K562 (cell line): Measurements from ENCODE around the gene KAZN. TPM values are rescaled to one million over a fixed set of nuclear protein-coding genes. Genes with fewer than 3 reads are reported as not detected.
A peak's percentile ranks its signal among the peaks of the same experiment; 100 is the strongest.

ENCODE experiments used
- BACH1 ChIP-seq: fragments of 200-800 bp; sonication (Bioruptor generic); IDR thresholded peaks from 2 replicates; pipeline ENCODE4 v1.6.1; 2016; ENCODE audit warnings: missing genetic modification characterization, missing compliant biosample characterization
- CTCFL ChIP-seq: IDR thresholded peaks from 2 replicates; pipeline ENCODE4 v1.6.1; 2011; ENCODE audit warnings: borderline replicate concordance, low read depth, mild to moderate bottlenecking, moderate library complexity, low read length; ENCODE audit not compliant: insufficient read depth, poor library complexity, severe bottlenecking
- DACH1 ChIP-seq: fragments of 450-650 bp; IDR thresholded peaks from 2 replicates; pipeline ENCODE4 v1.6.1; 2018; ENCODE audit not compliant: partially characterized antibody
- HMG20B ChIP-seq: fragments of 250-450 bp; sonication (Bioruptor Pico); IDR thresholded peaks from 2 replicates; pipeline ENCODE4 v1.5.0; 2021; ENCODE audit warnings: mild to moderate bottlenecking
- KLF6 ChIP-seq: fragments of 250-450 bp; sonication (Bioruptor Pico); IDR thresholded peaks from 2 replicates; pipeline ENCODE4 v1.4.0; 2020; ENCODE audit warnings: mild to moderate bottlenecking, moderate library complexity, borderline replicate concordance
- MEF2D ChIP-seq: conservative IDR thresholded peaks from 2 replicates; pipeline ENCODE4 v1.6.1; 2016; ENCODE audit warnings: low read depth, missing genetic modification characterization, missing compliant biosample characterization
- MXD1 ChIP-seq: fragments of 250-450 bp; sonication (Bioruptor Pico); IDR thresholded peaks from 2 replicates; pipeline ENCODE4 v1.8.0; 2021; ENCODE audit warnings: borderline replicate concordance, mild to moderate bottlenecking, moderate library complexity; ENCODE audit not compliant: poor library complexity, severe bottlenecking
- PTTG1 ChIP-seq: fragments of 450-650 bp; IDR thresholded peaks from 2 replicates; pipeline ENCODE4 v1.6.1; 2016; ENCODE audit warnings: low read depth, mild to moderate bottlenecking, missing genetic modification characterization, missing compliant biosample characterization
- RB1 ChIP-seq: fragments of 450-650 bp; IDR thresholded peaks from 2 replicates; pipeline ENCODE4 v1.6.1; 2017; ENCODE audit warnings: low read depth, mild to moderate bottlenecking
- SMARCA5 ChIP-seq: fragments of 450-650 bp; IDR thresholded peaks from 2 replicates; pipeline ENCODE4 v1.6.1; 2016
- SP1 ChIP-seq: sonication (generic); formaldehyde crosslinking; IDR thresholded peaks from 2 replicates; pipeline ENCODE4 v1.8.1; 2022; ENCODE audit warnings: mild to moderate bottlenecking, missing genetic modification reagents
- SREBF1 ChIP-seq: fragments of 150-350 bp; IDR thresholded peaks from 2 replicates; pipeline ENCODE4 v1.6.1; 2014; ENCODE audit warnings: antibody characterized with exemption, low read depth, low read length, borderline replicate concordance
- USF1 ChIP-seq: sonication (generic); formaldehyde crosslinking; IDR thresholded peaks from 2 replicates; pipeline ENCODE4 v1.9.0; 2022; ENCODE audit warnings: mild to moderate bottlenecking, missing genetic modification reagents
- ZKSCAN1 ChIP-seq: fragments of 150-350 bp; IDR thresholded peaks from 2 replicates; pipeline ENCODE4 v1.6.1; 2016; ENCODE audit warnings: low read depth, low read length
- ZNF140 ChIP-seq: fragments of 250-450 bp; sonication (Bioruptor Pico); IDR thresholded peaks from 2 replicates; pipeline ENCODE4 v1.8.0; 2021; ENCODE audit warnings: moderate library complexity, mild to moderate bottlenecking, inconsistent platforms
- ZNF318 ChIP-seq, 2 experiments: fragments of 450-650 bp; IDR thresholded peaks; 2 replicates each; pipeline ENCODE4 v1.6.1; 2016; ENCODE audit warnings: mild to moderate bottlenecking in 2 of 2, borderline replicate concordance in 1 of 2, low read depth in 1 of 2, moderate library complexity in 1 of 2
- polyA plus RNA-seq, 8 experiments: library from polyadenylated mRNA; depleted of rRNA in 4 of 8; stranded (reverse) in 5 of 8; unstranded in 3 of 8; fragments of >200 nt; fragmentation: Nextera tagmentation in 2 of 8; fragmentation: Illumina TruSeq in 1 of 8; extraction: Ambion mirVana in 2 of 8; extraction: Trizol in 1 of 8; gene quantifications; 2 replicates each; pipeline versions ENCODE4 v1.2.1 to v1.2.3, GENCODE V29; 2011 to 2014; ENCODE audit warnings: inconsistent platforms in 1 of 8, missing spikeins in 1 of 8
- total RNA-seq, 7 experiments: library from RNA; depleted of rRNA in 6 of 7; stranded (reverse); fragments of >200 nt in 6 of 7; fragmentation: Illumina TruSeq in 2 of 7; extraction: Trizol in 2 of 7; gene quantifications; 2 replicates each; pipeline versions ENCODE4 v1.2.1 to v1.2.3, GENCODE V29; 2011 to 2021; ENCODE audit warnings: low replicate concordance in 1 of 7

Gene KAZN
- total and polyA plus RNA-seq, 9 of the 15 experiments (the other 6 are each of a cell fraction or from before 2014, with no cell fraction given), result 2.1 to 21.6 (median 5.4) TPM

GRCh38 chr1:14929547-14930246, 331.2 kb downstream of the KAZN start (continued):
- TF ChIP-seq ZKSCAN1 (no peak), ZNF318 (IDR thresholded peaks at IDR 0.05; ENCODE audit: borderline replicate concordance in 1 of 2, low read depth in 1 of 2) (peak in 1 of 2 experiments; percentile 86; a peak in 2 of 4 replicates), HMG20B (CRISPR knock-in tag) (no peak), PTTG1 (tag) (no peak), SMARCA5 (no peak), MXD1 (CRISPR knock-in tag) (no peak), SP1 (CRISPR knock-in tag) (no peak), DACH1 (no peak), USF1 (CRISPR knock-in tag) (0 out of 2 replicates have a peak, but pooled peaks have one; percentile 29), MEF2D (tag) (no peak), RB1 (no peak), BACH1 (tag) (no peak), KLF6 (CRISPR knock-in tag) (no peak), SREBF1 (no peak), CTCFL (no peak), ZNF140 (no peak)
